RKO (cell line): ENCODE measurements around the gene TKTL1.

Source experiments
- DNase-seq: peaks from one replicate; pipeline ENCODE4 v3.0.0-alpha.2; 2016; ENCODE audit warnings: low spot score

TKTL1 gene

DNA sequence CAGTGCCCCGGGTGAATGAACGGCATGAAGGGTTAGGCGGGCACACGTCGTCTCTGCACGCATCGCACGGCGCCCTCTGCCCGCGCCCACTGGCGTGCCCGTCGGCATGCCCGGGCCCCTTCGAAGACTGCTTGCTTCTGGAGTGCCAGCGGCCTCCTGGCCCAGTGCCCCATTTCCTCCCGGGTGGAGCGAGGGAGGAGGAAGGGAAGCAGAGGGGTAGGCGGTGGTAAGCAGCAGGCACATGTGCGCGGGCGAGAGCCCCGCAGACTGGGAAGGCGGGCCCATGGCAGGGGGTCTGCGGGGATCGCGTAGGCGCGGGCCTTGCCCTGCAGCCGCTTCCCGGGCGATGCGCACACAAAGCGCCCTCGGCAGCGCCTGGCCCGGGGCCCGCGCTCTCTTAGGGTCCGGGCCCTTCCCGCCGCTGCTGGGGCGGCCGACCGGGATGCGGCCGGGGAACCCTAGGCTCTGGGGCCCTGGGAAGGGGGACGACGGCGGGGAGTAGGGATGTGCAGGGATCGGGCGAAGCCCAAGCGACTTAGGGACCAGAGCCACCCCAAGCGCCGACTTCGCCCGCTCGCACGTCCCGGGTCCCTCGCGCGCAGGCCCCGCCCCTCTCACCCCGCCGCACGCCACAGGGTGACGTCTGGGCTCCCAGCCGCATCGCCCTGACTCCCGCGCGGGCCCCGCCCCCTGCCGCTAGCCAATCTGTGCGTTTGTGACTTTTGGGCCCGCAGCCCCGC, 82.6 kb downstream of the TKTL1 start:
- DNase-seq, result no peak

DNA sequence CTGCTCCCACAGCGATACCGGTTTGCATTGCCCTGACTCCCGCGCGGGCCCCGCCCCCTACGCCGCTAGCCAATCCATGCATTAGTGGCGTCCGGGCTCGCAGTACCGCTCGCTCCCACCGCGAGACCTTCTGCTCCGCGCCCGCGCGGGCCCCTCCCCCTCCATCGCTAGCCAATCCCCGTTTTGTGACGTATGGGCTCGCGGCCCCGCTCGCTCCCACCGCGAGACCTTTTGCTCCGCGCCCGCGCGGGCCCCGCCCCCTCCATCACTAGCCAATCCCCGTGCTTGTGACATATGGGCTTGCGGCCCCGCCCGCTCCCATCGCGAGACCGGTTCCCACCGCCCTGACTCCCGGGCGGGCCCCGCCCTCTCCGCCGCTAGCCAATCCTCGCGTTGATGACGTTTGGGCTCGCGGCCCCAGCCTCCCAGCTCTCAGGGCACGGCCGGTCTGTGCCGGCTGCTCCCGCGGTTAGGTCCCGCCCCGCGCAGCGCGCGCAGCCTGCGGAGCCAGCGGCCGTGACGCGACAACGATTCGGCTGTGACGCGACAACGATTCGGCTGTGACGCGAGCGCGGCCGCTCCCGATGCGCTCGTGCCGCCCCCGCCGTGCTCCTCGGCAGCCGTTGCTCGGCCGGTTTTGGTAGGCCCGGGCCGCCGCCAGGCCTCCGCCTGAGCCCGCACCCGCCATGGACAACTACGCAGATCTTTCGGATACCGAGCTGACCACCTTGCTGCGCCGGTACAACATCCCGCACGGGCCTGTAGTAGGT, 83.4 kb downstream of the TKTL1 start, which contains the start of gene EMD:
Gene EMD (plus strand): TSS at position 497 of the 770 bp plus-strand sequence. CDS start 190 bp downstream, at position 687.
- DNase-seq, result peak; percentile 96

DNA sequence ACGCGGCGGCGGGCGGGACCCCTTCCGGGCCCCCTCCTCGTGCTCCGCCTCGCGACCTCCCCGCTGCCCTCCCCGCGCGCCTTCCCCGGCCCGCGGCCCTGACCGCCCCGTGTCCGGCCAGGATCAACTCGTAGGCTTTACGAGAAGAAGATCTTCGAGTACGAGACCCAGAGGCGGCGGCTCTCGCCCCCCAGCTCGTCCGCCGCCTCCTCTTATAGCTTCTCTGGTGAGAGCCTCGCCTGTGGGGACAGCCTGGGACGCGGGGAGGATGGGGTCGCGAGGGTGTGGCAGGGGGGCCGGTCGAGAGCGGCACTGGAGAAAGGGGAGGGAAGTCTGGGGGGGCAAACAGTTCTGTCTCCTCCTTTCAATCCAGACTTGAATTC, 84.0 kb downstream of the TKTL1 start:
- DNase-seq, result no peak
